ENCODE measurements around the gene MAPK10.

The MAPK10 gene

DNA sequence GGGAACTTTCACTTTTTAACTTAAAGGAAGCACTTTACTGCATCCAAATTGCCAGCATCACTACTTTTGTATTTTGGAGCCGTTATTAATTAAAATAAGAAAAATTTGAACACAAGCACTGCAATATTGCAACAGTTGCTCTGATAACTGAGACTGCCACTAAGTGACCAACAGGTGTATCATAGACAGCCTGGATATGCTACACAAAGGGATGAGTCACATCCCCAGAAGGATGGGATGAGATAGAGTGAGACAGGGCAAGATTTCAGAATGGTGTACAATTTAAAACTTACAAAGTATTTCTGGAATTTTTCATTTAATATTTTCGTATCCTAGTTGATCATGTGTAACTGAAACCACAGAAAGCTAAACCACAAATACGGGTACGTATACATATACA is 204.1 kb downstream of the MAPK10 start:
- no peak for DNase-seq (ENCODE audit: extremely low spot score)
- TF ChIP-seq ELF4 (IDR thresholded peaks at IDR 0.05) (no peak), FOXM1 (IDR thresholded peaks at IDR 0.05; ENCODE audit: borderline replicate concordance) (no peak), ZNF384 (IDR thresholded peaks at IDR 0.05) (no peak), HDGF (IDR thresholded peaks at IDR 0.05; ENCODE audit: borderline replicate concordance) (no peak), TARDBP (IDR thresholded peaks at IDR 0.05) (no peak), SUZ12 (IDR thresholded peaks at IDR 0.05) (no peak), BHLHE40 (IDR thresholded peaks at IDR 0.05; ENCODE audit: borderline replicate concordance) (no peak), FOXK2 (IDR thresholded peaks at IDR 0.05) (no peak)
- TF ChIP-seq, protein P1, sequence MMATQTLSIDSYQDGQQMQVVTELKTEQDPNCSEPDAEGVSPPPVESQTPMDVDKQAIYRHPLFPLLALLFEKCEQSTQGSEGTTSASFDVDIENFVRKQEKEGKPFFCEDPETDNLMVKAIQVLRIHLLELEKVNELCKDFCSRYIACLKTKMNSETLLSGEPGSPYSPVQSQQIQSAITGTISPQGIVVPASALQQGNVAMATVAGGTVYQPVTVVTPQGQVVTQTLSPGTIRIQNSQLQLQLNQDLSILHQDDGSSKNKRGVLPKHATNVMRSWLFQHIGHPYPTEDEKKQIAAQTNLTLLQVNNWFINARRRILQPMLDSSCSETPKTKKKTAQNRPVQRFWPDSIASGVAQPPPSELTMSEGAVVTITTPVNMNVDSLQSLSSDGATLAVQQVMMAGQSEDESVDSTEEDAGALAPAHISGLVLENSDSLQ (IDR thresholded peaks at IDR 0.05), result no peak
- POLR2A ChIA-PET, result no interaction called here
- CTCF ChIA-PET, result no interaction called here

DNA sequence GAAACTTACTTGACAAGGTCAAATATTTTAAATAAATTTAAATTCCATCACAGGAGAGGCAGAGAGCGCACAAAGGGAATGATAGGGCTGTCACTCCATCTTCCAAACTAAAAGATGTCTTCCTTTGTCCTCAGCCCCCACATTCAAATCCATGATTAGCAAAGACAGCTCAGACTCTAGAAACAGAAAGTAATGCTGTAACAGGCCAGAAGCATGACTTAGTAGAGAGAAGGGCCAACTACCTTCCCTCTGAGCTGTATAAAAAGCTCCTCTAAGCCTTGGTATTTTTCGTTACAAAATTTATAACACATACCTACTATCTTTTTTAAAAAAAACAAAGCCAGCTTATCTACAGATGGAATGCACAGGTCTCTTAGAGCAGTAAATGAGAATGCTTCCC is 207.4 kb downstream of the MAPK10 start:
- no peak for DNase-seq (ENCODE audit: extremely low spot score)
- CTCF ChIA-PET, result no interaction called here
- no peak for TF ChIP-seq ARNT (IDR thresholded peaks at IDR 0.05)
- TF ChIP-seq FOXA1 (IDR thresholded peaks at IDR 0.05), result no peak
- TF ChIP-seq BHLHE40 (IDR thresholded peaks at IDR 0.05; ENCODE audit: borderline replicate concordance), result no peak
- no peak for TF ChIP-seq FOXM1 (IDR thresholded peaks at IDR 0.05; ENCODE audit: borderline replicate concordance)
- TF ChIP-seq FOXK2 (IDR thresholded peaks at IDR 0.05), result no peak
- TF ChIP-seq SUZ12 (IDR thresholded peaks at IDR 0.05), result no peak
- TF ChIP-seq ZNF384 (IDR thresholded peaks at IDR 0.05), result no peak
- TF ChIP-seq NFRKB (IDR thresholded peaks at IDR 0.05), result no peak
- no peak for TF ChIP-seq ELF4 (IDR thresholded peaks at IDR 0.05)
- TF ChIP-seq L3MBTL2 (conservative IDR thresholded peaks at IDR 0.05), result no peak
- TF ChIP-seq, protein P1 (IDR thresholded peaks at IDR 0.05), result no peak
- TF ChIP-seq LEF1 (IDR thresholded peaks at IDR 0.05; ENCODE audit: borderline replicate concordance), result no peak
- no peak for TF ChIP-seq HDGF (IDR thresholded peaks at IDR 0.05; ENCODE audit: borderline replicate concordance)
- TF ChIP-seq CTBP1 (IDR thresholded peaks at IDR 0.05; ENCODE audit: borderline replicate concordance), result no peak
- TF ChIP-seq SP1 (IDR thresholded peaks at IDR 0.05), result no peak
- TF ChIP-seq TARDBP (IDR thresholded peaks at IDR 0.05), result no peak
- POLR2A ChIA-PET, result no interaction called here

DNA sequence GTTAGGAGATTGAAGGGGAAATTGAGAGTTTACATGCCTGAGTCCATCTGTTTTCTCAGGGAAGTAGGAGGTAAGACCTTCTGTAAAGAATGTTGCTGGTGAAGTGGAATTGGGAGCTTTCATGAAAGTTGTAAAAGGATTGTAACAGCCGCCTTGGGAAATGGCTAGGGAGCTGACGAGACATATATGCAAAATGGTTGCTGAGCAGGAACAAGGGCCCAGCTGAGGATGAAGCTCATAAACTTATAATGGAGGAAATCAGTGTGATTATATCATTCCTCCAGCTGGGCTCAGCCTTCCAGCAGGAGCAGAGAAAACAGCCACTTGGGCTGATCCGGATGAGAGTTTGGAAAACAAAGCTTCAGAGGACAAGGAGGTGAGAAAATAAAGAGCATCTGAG is 208.7 kb downstream of the MAPK10 start:
- ChIA-PET POLR2A (no interaction called here), CTCF (no interaction called here)
- TF ChIP-seq ZNF384 (IDR thresholded peaks at IDR 0.05), result no peak
- no peak for TF ChIP-seq ELF4 (IDR thresholded peaks at IDR 0.05)
- TF ChIP-seq L3MBTL2 (conservative IDR thresholded peaks at IDR 0.05), result no peak
- TF ChIP-seq NFRKB (IDR thresholded peaks at IDR 0.05), result no peak
- TF ChIP-seq FOXA1 (IDR thresholded peaks at IDR 0.05), result no peak
- no peak for TF ChIP-seq TARDBP (IDR thresholded peaks at IDR 0.05)
- TF ChIP-seq HDGF (IDR thresholded peaks at IDR 0.05; ENCODE audit: borderline replicate concordance), result no peak
- no peak for TF ChIP-seq FOXK2 (IDR thresholded peaks at IDR 0.05)
- TF ChIP-seq SP1 (IDR thresholded peaks at IDR 0.05), result no peak
- no peak for TF ChIP-seq BHLHE40 (IDR thresholded peaks at IDR 0.05; ENCODE audit: borderline replicate concordance)
- TF ChIP-seq ARNT (IDR thresholded peaks at IDR 0.05), result no peak
- TF ChIP-seq CTBP1 (IDR thresholded peaks at IDR 0.05; ENCODE audit: borderline replicate concordance), result no peak
- TF ChIP-seq, protein P1 (IDR thresholded peaks at IDR 0.05), result no peak
- no peak for TF ChIP-seq SUZ12 (IDR thresholded peaks at IDR 0.05)
- TF ChIP-seq LEF1 (IDR thresholded peaks at IDR 0.05; ENCODE audit: borderline replicate concordance), result no peak
- no peak for DNase-seq (ENCODE audit: extremely low spot score)

DNA sequence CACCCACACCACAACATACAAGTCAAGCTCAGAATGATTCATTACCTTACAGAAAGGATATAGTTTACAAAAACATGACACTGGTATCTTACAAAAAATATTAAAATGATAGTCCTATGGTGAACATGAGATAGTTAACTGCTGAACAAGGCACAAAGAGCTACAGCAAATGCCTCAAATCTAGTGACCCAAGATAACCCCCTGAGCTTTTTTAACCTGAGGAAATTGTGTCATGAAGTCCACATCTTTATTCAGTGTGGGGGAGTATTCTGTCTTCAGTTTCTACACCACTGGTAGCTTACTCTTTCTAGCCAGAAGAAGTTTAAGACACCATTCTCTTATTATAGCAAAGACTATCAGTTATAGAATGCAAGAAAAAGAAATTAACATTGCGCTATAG is 218.7 kb downstream of the MAPK10 start:
- no peak for DNase-seq (ENCODE audit: extremely low spot score)
- ChIA-PET POLR2A (no interaction called here), CTCF (no interaction called here)
- TF ChIP-seq ELF4 (IDR thresholded peaks at IDR 0.05), result no peak

DNA sequence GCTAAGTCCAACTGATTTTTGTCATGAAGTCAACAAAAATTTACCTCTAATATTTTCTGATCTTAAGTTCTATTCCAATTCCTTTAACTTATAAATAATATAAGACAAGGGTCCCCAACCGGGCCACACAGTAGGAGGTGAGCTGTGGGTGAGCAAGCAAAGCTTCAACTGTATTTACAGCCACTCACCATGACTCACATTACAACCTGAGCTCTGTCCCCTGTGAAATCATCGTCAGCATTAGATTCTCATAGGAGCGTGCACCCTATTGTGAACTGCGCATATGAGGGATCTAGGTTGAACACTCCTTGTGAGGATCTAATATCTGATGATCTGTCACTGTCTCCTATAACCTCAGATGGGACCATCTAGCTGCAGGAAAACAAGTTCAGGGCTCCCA is 227.4 kb downstream of the MAPK10 start:
- CTCF ChIA-PET, result no interaction called here

DNA sequence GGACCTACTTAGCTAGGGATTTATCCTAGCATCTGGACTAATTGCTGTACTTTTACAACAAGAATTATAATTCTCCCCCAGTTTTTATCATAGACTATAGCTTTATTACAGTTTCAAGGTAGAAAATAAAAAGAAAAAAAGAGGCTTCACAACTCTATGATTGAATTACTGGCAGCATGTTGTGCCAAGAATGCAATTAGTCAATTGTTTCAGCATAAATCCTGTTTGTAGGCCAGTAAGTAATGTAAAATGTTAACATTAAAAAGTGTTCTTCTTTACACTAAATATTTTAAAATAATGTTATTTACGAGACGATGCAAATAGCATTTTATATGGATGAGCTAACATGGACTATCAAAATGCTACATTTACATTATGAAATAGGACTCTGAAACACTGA is 228.4 kb downstream of the MAPK10 start:
- ChIA-PET POLR2A (no interaction called here), CTCF (no interaction called here)
- no peak for DNase-seq (ENCODE audit: extremely low spot score)
- TF ChIP-seq CTBP1 (IDR thresholded peaks at IDR 0.05; ENCODE audit: borderline replicate concordance), result no peak
- no peak for TF ChIP-seq LEF1 (IDR thresholded peaks at IDR 0.05; ENCODE audit: borderline replicate concordance)
- no peak for TF ChIP-seq FOXA1 (IDR thresholded peaks at IDR 0.05)
- TF ChIP-seq, protein P1 (IDR thresholded peaks at IDR 0.05), result no peak
- no peak for TF ChIP-seq TARDBP (IDR thresholded peaks at IDR 0.05)
- no peak for TF ChIP-seq NFRKB (IDR thresholded peaks at IDR 0.05)
- no peak for TF ChIP-seq ARNT (IDR thresholded peaks at IDR 0.05)
- no peak for TF ChIP-seq ELF4 (IDR thresholded peaks at IDR 0.05)
- TF ChIP-seq SP1 (IDR thresholded peaks at IDR 0.05), result no peak
- no peak for TF ChIP-seq FOXM1 (IDR thresholded peaks at IDR 0.05; ENCODE audit: borderline replicate concordance)
- TF ChIP-seq SUZ12 (IDR thresholded peaks at IDR 0.05), result no peak
- TF ChIP-seq FOXK2 (IDR thresholded peaks at IDR 0.05), result no peak
- TF ChIP-seq L3MBTL2 (conservative IDR thresholded peaks at IDR 0.05), result no peak
- no peak for TF ChIP-seq ZNF384 (IDR thresholded peaks at IDR 0.05)
- TF ChIP-seq HDGF (IDR thresholded peaks at IDR 0.05; ENCODE audit: borderline replicate concordance), result no peak
- no peak for TF ChIP-seq BHLHE40 (IDR thresholded peaks at IDR 0.05; ENCODE audit: borderline replicate concordance)

More for the DNA sequence above, 227.4 kb downstream of the MAPK10 start:
- no peak for TF ChIP-seq L3MBTL2 (conservative IDR thresholded peaks at IDR 0.05)
- TF ChIP-seq, protein P1 (IDR thresholded peaks at IDR 0.05), result no peak
- TF ChIP-seq LEF1 (IDR thresholded peaks at IDR 0.05; ENCODE audit: borderline replicate concordance), result no peak
- TF ChIP-seq ARNT (IDR thresholded peaks at IDR 0.05), result no peak
- POLR2A ChIA-PET, result no interaction called here
- DNase-seq (ENCODE audit: extremely low spot score), result no peak
